HG02970 (cell line): Measurements from ENCODE around the gene PLBD2.

ENCODE experiments used
- ATAC-seq: cut with Tn5 transposase; IDR thresholded peaks from one replicate; pipeline ENCODE4 v1.9.1; 2021; ENCODE audit warnings: mild to moderate bottlenecking, moderate library complexity, moderate number of reproducible peaks; ENCODE audit not compliant: unreplicated experiment, low FRiP score

The PLBD2 gene

GRCh38 chr12:113392520-113392919, 34.1 kb downstream of the PLBD2 start:
- no peak for ATAC-seq

- no peak for ATAC-seq
Measured at GRCh38 chr12:113392988-113393579, 34.7 kb downstream of the PLBD2 start.

GRCh38 chr12:113393749-113394148, 35.4 kb downstream of the PLBD2 start:
- ATAC-seq: no peak

GRCh38 chr12:113395119-113395518, 36.7 kb downstream of the PLBD2 start:
- no peak for ATAC-seq

- ATAC-seq: no peak
Measured at GRCh38 chr12:113396200-113396599, 37.8 kb downstream of the PLBD2 start.

- no peak for ATAC-seq
Measured at GRCh38 chr12:113396828-113397496, 38.6 kb downstream of the PLBD2 start.

- ATAC-seq: no peak
Measured at GRCh38 chr12:113397497-113398197, 39.3 kb downstream of the PLBD2 start.

GRCh38 chr12:113398346-113399290, 40.2 kb downstream of the PLBD2 start:
- ATAC-seq: no peak

GRCh38 chr12:113399490-113399889, 41.1 kb downstream of the PLBD2 start:
- no peak for ATAC-seq

- no peak for ATAC-seq
Measured at GRCh38 chr12:113400362-113400761, 42.0 kb downstream of the PLBD2 start.

- ATAC-seq: no peak
Measured at GRCh38 chr12:113401066-113402000, 42.9 kb downstream of the PLBD2 start.

- ATAC-seq: no peak
Measured at GRCh38 chr12:113402586-113403260, 44.3 kb downstream of the PLBD2 start.

- ATAC-seq: no peak
Measured at GRCh38 chr12:113403435-113404415, 45.3 kb downstream of the PLBD2 start, which contains the start of gene SDS. TSS of gene SDS (minus strand) at chr12:113403887. CDS start at chr12:113399708, 4,179 bp downstream.

GRCh38 chr12:113405694-113406093, 47.3 kb downstream of the PLBD2 start:
- no peak for ATAC-seq

GRCh38 chr12:113407931-113408600, 49.7 kb downstream of the PLBD2 start:
- no peak for ATAC-seq

- ATAC-seq: no peak
Measured at GRCh38 chr12:113408756-113409298, 50.4 kb downstream of the PLBD2 start.
